NCI-H187 treated with DMSO at 0.1 percent for 48 hours (cell line): Measurements from ENCODE around the gene MSL1.
A peak's percentile ranks its signal among the peaks of the same experiment; 100 is the strongest.

ENCODE experiments used
- DNase-seq: peaks from one replicate; lab custom pipeline; 2025; lab: John Stamatoyannopoulos, UW

MSL1 gene

DNA sequence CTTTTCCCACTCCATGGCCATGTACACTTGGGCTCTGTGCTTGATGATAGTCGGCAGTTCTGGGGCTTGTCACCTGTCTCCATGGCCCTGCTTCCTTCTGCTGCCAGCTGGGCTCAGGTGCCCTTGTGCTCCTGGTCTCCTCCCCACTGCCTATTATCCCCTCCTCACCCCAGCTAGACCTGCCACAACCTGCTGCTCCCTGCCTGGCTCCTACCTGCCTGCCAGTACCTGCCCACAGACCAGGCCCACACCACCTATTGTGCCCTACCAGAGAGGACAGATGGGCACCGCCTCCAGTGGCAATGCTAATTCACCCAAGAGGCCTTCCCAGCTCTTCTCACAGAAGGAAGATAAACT, 55.0 kb downstream of the MSL1 start:
- DNase-seq, result no peak

DNA sequence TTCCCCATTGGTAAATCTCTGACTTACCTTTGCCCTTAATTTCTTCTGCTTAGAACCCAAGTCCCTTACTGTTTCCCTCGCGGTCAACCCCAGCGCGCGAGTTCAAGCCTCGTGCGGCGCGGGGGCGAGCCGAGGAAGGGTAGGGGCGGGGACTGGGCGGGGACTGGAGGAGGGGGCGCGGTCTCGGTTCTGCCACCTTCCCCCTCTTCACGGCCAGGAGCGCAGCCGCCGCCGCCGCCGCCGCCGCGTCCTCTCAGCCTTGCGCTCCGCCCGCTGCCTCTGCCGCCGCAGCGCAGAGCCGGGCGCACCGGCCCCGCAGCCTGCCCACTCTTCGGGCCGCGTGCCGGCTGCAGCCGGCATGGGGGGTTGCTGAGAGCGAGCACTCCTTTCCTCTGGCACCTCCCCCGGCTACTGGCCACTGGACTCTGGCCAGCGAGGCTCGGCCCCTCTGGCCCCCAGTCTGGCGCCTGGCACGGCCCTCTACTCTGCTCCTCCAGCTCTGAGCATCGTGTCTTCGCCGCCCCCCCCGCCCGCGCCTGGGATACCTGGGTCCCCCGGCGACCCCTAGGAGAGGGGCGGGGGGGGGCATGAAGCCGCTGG, 55.6 kb downstream of the MSL1 start, which contains the start of gene RAPGEFL1:
Gene RAPGEFL1 (plus strand): TSS at position 196 of the 600 bp plus-strand sequence. CDS start 392 bp downstream, at position 588.
- DNase-seq, result peak; percentile 21

DNA sequence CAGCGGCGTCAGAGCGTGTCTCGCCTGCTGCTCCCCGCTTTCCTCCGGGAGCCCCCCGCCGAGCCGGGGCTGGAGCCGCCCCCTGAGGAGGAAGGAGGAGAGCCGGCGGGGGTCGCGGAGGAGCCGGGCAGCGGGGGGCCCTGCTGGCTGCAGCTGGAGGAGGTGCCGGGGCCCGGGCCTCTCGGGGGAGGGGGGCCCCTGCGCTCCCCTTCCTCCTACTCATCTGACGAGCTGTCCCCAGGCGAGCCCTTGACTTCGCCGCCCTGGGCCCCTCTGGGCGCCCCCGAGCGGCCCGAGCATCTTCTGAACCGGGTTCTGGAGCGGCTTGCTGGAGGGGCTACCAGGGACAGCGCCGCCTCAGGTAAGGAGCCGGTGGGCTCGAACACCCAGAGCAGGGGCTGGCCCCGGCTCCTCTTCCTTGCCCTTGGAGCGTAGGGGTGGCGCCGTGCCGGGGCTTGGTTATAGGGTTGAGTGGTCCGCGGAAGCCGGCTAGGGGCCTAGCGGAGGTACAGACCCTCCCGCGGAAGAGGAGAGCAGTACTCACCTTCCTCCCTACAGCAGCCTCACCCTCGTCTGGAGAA, 56.3 kb downstream of the MSL1 start:
- no peak for DNase-seq

DNA sequence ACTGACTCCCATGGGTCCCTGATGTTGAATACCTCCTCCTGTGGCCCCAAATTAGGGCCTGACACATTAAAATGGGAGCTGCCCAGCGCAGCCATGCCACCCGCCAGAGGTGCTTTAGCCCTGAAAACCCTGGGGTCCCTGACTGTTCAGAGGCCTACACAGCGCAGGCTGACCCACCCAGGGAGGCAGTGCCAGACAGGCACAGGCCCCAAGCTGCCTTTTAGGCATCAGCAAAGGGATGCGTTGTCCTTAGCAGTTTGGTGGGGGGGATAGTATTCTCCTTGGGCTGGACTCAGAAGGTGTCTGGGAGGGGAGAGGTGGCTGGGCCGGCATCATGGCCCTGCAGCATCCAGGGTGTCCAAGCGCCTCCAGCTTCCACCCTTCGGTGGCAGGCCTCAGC, 56.9 kb downstream of the MSL1 start:
- no peak for DNase-seq

DNA sequence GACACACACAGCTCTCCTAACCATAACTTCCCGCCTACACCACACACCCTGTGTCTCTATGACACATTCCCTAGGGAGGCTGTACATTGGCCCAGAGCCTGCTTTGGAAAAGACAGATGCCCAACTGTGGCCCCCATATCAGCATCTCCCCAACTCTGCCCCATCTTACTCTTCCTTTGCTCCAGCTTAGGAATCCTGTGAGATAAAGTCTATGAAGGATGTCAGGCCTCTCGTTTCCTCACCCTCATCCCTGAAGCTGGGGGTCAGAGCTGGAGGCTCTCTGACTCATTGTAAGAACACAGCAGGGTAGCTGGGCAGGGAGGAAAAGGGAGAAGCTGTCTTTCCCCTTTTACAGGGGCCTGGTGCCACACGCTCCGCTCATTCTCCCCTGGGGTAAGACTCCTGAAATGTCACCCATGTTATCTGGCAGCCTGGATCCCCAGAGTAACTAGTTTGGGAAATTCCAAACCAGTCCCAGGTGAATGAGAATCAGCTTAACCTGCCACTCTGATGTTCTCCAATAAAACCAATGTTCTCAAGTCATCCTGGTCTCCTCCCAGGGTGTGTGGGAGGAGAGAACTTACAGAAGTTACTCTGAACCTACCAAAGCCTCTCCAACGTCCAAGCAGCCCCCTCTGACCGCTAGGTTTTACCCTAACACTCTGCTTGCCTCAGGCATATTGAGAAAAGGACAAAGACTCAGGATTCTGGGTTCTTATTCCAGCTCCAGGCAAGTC, 58.3 kb downstream of the MSL1 start:
- no peak for DNase-seq

DNA sequence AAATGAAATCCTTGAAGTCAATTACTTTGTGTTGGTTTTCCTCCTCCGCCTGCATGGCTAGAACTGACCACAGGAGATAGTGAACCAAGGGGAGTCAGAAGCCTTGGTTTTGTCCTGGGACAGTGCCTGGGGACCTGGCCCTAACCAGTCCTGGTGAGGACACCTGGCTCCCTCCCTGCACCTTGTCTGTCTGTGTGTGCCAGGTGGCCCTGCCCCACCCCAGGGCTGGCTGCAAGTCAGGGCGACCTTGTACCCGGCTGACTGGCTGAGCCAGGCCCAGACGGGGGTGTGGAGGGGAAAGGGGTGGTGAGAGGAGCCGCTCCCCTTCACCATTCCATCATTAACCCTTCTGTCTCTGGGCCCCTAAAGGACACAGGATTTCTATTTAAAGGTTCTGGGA, 58.9 kb downstream of the MSL1 start:
- no peak for DNase-seq

DNA sequence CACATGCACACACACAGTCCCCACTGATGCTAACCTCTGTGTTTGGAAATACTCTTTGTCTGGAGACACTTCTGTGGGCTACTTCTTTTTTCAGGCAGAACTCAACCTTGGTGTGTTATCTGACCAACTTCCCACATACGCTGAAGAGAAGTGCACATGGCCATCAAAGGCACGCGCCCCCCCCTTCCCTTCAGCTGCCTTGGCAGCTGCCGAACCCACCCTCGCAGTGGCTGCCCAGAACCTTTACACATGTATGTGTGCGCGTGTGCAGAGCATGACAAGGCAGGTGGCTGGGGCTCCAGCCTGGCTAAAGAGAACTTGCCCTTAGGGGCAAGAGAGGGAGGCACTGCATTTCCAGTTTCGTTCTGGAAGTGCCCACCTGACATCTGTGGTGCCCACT, 59.4 kb downstream of the MSL1 start:
- DNase-seq, result no peak

DNA sequence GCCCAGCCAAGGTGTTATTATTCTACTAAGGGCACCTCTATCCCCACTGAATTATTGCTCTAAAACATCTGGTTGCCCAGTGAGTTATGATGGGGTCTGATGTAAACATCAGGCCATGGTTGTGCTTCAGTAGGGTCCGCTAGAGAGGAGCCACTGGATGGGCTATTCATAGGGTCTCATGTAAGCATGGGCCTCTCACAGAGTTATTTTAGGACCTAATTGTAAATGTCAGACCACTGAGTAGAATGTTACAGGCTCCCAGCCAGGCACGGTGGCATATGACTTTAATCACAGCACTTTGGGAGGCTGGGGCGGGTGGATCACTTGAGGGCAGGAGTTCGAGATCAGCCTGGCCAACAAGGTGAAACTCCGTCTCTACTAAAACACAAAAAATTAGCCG, 60.8 kb downstream of the MSL1 start:
- DNase-seq, result no peak
